Prostate gland (tissue), 2 donors: ENCODE data around the gene SLC22A4. TPM values are rescaled to one million over a fixed set of nuclear protein-coding genes. Genes with fewer than 3 reads are reported as not detected.
A peak's percentile ranks its signal among the peaks of the same experiment; 100 is the strongest.

Experiments used
- DNase-seq: peaks from one replicate; pipeline ENCODE4 v3.0.0-alpha.2; 2019; ENCODE audit warnings: low spot score
- H3K27ac ChIP-seq, 2 donors: fragments of 200-600 bp; sonication (generic); 2 replicates each; pipeline ENCODE4 v1.5.1; 2017 to 2019
- H3K27me3 ChIP-seq: fragments of 200-600 bp; sonication (generic); replicated peaks from 2 replicates; pipeline ENCODE4 v1.5.1; 2019; ENCODE audit not compliant: insufficient read depth
- H3K36me3 ChIP-seq, 2 donors: fragments of 200-600 bp; sonication (generic); 1 replicate in 1 of 2; 2 replicates in 1 of 2; pipeline versions ENCODE4 v1.5.1 to v1.8.1; 2017 to 2019
- H3K4me1 ChIP-seq: fragments of 200-600 bp; sonication (generic); replicated peaks from 2 replicates; pipeline ENCODE4 v1.5.1; 2019
- H3K4me3 ChIP-seq, 2 donors: fragments of 200-600 bp; sonication (generic); 2 replicates each; pipeline ENCODE4 v1.5.1; 2017 to 2019
- H3K9me3 ChIP-seq: fragments of 200-600 bp; sonication (generic); 2 replicates; pipeline ENCODE4 v1.5.1; 2017
- POLR2A ChIP-seq: fragments of 450-650 bp; IDR thresholded peaks from one replicate; pipeline ENCODE4 v1.6.1; 2016; ENCODE audit warnings: antibody characterized with exemption, mild to moderate bottlenecking
- POLR2AphosphoS5 ChIP-seq: sonication (generic); formaldehyde crosslinking; IDR thresholded peaks from one replicate; pipeline ENCODE4 v1.6.1; 2017; ENCODE audit warnings: antibody characterized with exemption
- WGBS: methylation state at CpG from one replicate; pipeline ENCODE4 v1.1.5; 2018; 5-methylcytosine and 5-hydroxymethylcytosine counted together
- intact Hi-C: fragments of 100-400 bp; cut with DNase I; formaldehyde crosslinking; loops from one replicate; pipeline ENCODE4 v1.14.2; 2022
- total RNA-seq, 2 donors: library from RNA; depleted of rRNA; stranded (reverse); fragments of >200 nt; gene quantifications; one replicate each; pipeline ENCODE4 v1.1.0, GENCODE V29; 2016
- TF ChIP-seq, protein P1 (sequence below), 4 experiments: fragments of 200-600 bp in 2 of 4; fragments of 450-650 bp in 2 of 4; sonication (generic) in 2 of 4; IDR thresholded peaks; 1 replicate in 3 of 4; 2 replicates in 1 of 4; pipeline ENCODE4 v1.5.1; 2016 to 2019; ENCODE audit warnings: antibody characterized with exemption in 4 of 4, mild to moderate bottlenecking in 2 of 4, moderate library complexity in 2 of 4

The SLC22A4 gene
- total RNA-seq, 2 donors from 2014 or later, result 5.5 to 8.2 TPM

DNA sequence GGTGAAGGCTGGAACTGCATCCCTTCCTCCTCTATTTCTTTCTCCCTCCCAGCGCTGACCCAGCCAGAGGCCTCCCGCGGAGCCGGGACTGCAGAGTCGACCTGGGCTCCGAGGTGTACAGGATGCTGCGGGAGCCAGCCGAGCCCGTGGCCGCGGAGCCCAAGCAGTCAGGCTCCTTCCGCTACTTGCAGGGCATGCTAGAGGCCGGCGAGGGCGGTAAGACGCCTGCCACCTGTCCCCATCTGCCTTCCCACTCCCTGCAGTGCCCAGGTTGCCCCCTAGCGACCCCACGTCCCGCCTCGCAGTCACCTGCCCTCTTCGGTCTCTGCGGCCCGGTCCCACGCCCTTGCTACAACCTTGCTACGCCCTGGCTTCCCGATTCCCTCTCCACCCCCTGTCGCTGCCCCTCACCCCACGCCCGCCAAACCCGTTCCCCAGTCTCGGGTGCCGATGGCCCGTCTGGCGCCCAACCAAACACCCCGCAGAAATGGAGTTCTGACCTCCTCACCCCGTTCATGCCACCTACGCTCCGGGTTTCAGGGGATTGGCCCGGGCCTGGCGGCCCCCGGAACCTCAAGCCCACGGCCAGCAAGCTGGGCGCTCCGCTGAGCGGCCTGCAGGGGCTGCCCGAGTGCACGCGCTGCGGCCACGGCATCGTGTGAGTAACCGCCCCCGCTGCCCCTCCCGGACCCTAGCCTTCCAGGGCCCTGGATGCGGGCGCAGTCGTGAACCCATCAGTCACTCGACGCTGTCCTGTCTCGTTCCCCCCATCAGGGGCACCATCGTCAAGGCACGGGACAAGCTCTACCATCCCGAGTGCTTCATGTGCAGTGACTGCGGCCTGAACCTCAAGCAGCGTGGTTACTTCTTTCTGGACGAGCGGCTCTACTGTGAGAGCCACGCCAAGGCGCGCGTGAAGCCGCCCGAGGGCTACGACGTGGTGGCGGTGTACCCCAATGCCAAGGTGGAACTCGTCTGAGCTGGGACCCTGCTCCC is 22.6 kb upstream of the SLC22A4 start:
- Histone ChIP-seq H3K27me3 (no peaks in the 10 kb centered on the region), H3K4me1 (no peaks in the 10 kb centered on the region), H3K27ac (no peak overlapping the region), H3K4me3 (no peak overlapping the region), H3K9me3 (no peaks in the 10 kb centered on the region), H3K36me3 (no peaks in the 10 kb centered on the region)
- intact Hi-C loops, result no loop called here
- no peak for DNase-seq
- TF ChIP-seq POLR2AphosphoS5, result no peak
- no peak for TF ChIP-seq POLR2A
- TF ChIP-seq, protein P1, sequence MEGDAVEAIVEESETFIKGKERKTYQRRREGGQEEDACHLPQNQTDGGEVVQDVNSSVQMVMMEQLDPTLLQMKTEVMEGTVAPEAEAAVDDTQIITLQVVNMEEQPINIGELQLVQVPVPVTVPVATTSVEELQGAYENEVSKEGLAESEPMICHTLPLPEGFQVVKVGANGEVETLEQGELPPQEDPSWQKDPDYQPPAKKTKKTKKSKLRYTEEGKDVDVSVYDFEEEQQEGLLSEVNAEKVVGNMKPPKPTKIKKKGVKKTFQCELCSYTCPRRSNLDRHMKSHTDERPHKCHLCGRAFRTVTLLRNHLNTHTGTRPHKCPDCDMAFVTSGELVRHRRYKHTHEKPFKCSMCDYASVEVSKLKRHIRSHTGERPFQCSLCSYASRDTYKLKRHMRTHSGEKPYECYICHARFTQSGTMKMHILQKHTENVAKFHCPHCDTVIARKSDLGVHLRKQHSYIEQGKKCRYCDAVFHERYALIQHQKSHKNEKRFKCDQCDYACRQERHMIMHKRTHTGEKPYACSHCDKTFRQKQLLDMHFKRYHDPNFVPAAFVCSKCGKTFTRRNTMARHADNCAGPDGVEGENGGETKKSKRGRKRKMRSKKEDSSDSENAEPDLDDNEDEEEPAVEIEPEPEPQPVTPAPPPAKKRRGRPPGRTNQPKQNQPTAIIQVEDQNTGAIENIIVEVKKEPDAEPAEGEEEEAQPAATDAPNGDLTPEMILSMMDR (IDR thresholded peaks at IDR 0.05), result no peak
- 88% methylated on average over 77 of the region's 77 CpGs for WGBS

DNA sequence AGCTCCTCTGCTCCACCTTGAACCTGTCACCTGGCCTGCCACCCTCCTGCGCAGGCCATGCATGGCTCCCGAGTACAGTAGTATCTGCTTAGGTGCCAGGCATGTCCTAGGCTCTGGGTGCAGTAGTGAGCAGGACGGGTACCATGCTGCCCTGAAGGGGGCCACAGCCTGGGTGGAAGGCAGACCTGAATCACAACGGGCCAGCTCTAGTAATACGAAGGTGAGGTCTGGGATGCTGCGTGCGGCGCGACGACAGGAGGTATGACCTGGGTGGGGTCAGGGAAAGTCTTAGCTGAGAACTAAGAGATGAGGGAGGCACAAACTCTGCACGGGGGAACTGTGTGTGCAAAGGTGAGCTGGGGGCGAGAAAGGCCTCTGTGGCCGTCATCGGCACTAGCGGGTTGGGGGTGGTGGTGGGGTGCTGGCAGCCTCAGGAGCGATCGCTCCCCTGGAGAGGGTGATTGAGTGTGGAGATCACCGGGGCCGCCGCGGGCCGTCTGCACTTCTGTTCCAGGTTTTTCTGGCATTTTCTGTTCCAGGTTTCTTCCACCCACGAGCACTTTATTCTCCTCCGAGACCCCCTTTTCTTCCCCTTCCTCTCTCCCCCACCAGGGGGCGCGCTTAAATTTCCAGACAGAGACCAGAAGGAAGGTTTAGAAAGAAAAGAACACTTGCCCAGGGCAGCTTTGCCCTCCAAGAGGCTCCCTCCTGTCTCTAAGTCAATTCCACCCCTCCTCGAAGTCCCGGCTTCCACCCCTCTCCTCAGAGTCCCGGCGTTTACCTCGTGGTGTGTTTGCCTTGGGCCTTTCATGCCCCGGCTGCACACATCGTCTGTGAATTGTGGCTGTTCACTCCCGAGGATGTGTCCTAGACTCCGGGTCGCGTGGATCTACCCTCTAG is 21.6 kb upstream of the SLC22A4 start:
- Histone ChIP-seq H3K4me1 (no peaks in the 10 kb centered on the region), H3K4me3 (no peak overlapping the region), H3K9me3 (no peaks in the 10 kb centered on the region), H3K27ac (no peak overlapping the region), H3K27me3 (no peaks in the 10 kb centered on the region), H3K36me3 (no peaks in the 10 kb centered on the region)
- peak; percentile 46 for DNase-seq
- TF ChIP-seq POLR2AphosphoS5 (peak; percentile 43), POLR2A (no peak)
- TF ChIP-seq, protein P1 (IDR thresholded peaks at IDR 0.05), result peak; percentile 78 to 88 (median 81)
- intact Hi-C loops, result no loop called here
- 63% methylated on average over 37 of the region's 37 CpGs for WGBS

DNA sequence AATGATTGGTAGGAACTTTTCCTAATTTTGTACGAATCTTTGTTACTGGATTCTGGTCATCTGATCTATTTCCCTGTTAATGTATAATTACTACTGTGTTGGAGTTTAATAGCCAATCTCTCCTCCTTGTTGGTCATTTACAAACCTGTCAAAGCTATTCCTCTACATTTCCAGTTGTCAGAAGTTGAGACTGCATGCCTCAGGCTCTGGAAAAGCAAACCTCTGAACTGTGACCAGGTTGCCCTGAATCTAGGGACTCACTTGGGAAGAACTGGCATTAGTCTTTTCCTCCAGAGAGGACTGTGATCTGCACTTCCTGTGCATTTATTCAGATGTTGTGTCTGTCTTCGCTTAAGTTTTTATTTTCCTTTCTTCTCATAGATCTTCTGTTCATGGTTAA is 20.6 kb upstream of the SLC22A4 start:
- Histone ChIP-seq H3K4me1 (no peaks in the 10 kb centered on the region), H3K27me3 (no peaks in the 10 kb centered on the region), H3K27ac (no peak overlapping the region), H3K4me3 (no peak overlapping the region), H3K36me3 (no peaks in the 10 kb centered on the region), H3K9me3 (no peaks in the 10 kb centered on the region)
- DNase-seq, result no peak
- intact Hi-C loops, result no loop called here
- TF ChIP-seq POLR2A (no peak), POLR2AphosphoS5 (no peak)
- TF ChIP-seq, protein P1 (IDR thresholded peaks at IDR 0.05), result no peak
- 90% methylated on average over 2 of the region's 2 CpGs for WGBS

DNA sequence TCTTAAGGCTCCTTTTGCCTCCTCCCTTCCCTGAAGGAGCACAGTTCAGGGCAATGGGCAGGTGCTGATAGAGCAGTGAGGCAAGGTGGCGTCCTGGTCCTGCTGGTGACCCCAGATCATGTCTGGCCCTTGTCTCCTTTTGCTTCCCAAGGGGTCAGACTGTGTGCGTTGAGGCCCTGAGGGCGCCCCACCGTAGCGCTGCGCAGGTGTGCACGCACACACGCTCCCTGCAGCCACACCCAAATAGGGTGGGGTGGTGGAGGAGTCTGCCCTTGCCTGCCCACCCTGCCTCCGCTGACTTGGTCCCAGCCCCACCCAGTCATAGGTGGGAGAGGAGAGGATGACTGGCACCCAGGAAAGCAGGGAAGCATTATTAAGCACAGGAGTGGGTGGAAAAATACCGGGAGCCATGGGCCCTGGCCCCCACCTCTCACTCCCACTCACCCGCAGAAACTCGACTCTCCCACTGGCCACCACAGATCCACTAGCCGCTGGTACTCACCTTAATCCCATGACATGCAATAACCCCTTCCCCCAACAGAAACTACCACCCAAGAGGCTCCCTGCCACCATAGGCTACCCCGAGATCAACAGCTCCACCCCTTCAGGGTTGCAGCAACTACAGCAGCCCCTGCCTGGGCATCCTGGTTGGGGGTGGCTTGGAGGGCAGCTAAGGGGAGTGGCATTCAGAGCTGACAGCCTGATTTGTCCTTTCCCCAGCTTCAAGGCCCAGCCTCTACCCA is 20.0 kb upstream of the SLC22A4 start:
- H3K27me3 ChIP-seq, result no peaks in the 10 kb centered on the region
- intact Hi-C loops, result no loop called here
- no peaks in the 10 kb centered on the region for H3K9me3 ChIP-seq
- H3K4me1 ChIP-seq, result no peaks in the 10 kb centered on the region
- no peak overlapping the region for H3K4me3 ChIP-seq
- TF ChIP-seq POLR2AphosphoS5, result no peak
- no peak for DNase-seq
- 75% methylated on average over 14 of the region's 14 CpGs for WGBS
- H3K36me3 ChIP-seq, result no peaks in the 10 kb centered on the region
- H3K27ac ChIP-seq, result no peak overlapping the region
